H1 (cell line): ENCODE measurements around the gene MEX3B.

Experiments
- EP300 ChIP-seq, 2 experiments: IDR thresholded peaks; 1 replicate in 1 of 2; 2 replicates in 1 of 2; pipeline ENCODE4 v1.6.1; 2011 to 2012; ENCODE audit warnings: low read depth in 2 of 2, low read length in 2 of 2, mild to moderate bottlenecking in 2 of 2, borderline replicate concordance in 1 of 2, inconsistent platforms in 1 of 2, moderate library complexity in 1 of 2
- GTF2F1 ChIP-seq: IDR thresholded peaks from 2 replicates; pipeline ENCODE4 v1.6.1; 2012; ENCODE audit warnings: low read depth, low read length, improper control_type of control experiment, borderline replicate concordance
- NRF1 ChIP-seq: IDR thresholded peaks from 2 replicates; pipeline ENCODE4 v1.6.1; 2011; ENCODE audit warnings: mild to moderate bottlenecking, low read depth, low read length, improper control_type of control experiment
- POLR2A ChIP-seq, 2 experiments: IDR thresholded peaks; 1 replicate in 1 of 2; 2 replicates in 1 of 2; pipeline ENCODE4 v1.6.1; 2011; ENCODE audit warnings: low read depth in 2 of 2, low read length in 2 of 2, mild to moderate bottlenecking in 2 of 2; ENCODE audit errors: control extremely low read depth in 1 of 2
- POLR2AphosphoS5 ChIP-seq: IDR thresholded peaks from 2 replicates; pipeline ENCODE4 v1.6.1; 2011; ENCODE audit warnings: low read depth, low read length
- RAD21 ChIP-seq, 2 experiments: IDR thresholded peaks in 1 of 2; conservative IDR thresholded peaks in 1 of 2; 2 replicates each; pipeline ENCODE4 v1.6.1; 2011; ENCODE audit warnings: low read depth in 2 of 2, low read length in 2 of 2, improper control_type of control experiment in 1 of 2, inconsistent platforms in 1 of 2, mild to moderate bottlenecking in 1 of 2, moderate library complexity in 1 of 2
- SP1 ChIP-seq: IDR thresholded peaks from 2 replicates; pipeline ENCODE4 v1.6.1; 2011; ENCODE audit warnings: low read depth, low read length
- TF ChIP-seq, protein P1 (sequence below), 3 experiments: IDR thresholded peaks; 1 replicate in 2 of 3; 2 replicates in 1 of 3; pipeline versions ENCODE4 v1.5.1 to v1.6.1; 2011; ENCODE audit warnings: low read length in 3 of 3, mild to moderate bottlenecking in 3 of 3, inconsistent platforms in 2 of 3, low read depth in 1 of 3, moderate library complexity in 1 of 3; ENCODE audit not compliant: insufficient read depth in 1 of 3; ENCODE audit errors: control extremely low read depth in 1 of 3
- TF ChIP-seq, protein P2 (sequence below): IDR thresholded peaks from 2 replicates; pipeline ENCODE4 v1.6.1; 2012; ENCODE audit warnings: inconsistent platforms

DNA sequence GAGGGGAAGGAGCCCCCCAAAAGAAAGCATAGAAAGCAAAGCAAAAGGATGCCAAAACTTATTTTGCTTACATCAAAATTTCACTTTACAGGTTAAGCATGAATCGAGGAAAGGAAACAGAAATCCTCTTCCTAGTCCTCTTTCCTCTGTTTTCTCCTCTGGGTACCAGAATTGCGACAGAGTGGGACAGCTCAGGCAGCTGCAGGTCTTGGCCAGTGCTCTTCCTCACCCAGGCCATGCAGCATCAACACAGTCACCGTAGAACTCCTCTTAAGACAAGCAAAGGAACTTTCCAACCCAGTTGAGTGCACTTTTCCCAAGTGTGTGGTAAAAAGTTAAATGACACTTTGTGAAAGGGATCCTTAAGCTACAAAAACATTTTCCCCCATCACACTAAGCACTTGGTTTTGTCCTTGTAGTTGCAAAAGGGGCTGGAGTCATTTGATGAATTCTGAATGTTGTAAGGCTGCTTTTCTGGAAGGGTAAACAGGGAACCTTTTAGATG lies 45.9 kb upstream of the MEX3B start:
- TF ChIP-seq POLR2A (IDR thresholded peaks at IDR 0.05; ENCODE audit: control extremely low read depth in 1 of 2, low read depth in 2 of 2, low read length in 2 of 2) (no peak), NRF1 (no peak), SP1 (no peak), POLR2AphosphoS5 (no peak), EP300 (IDR thresholded peaks at IDR 0.05; ENCODE audit: borderline replicate concordance in 1 of 2, low read depth in 2 of 2, low read length in 2 of 2) (no peak), GTF2F1 (no peak), RAD21 (IDR thresholded peaks at IDR 0.05 in 1 of 2, conservative IDR thresholded peaks at IDR 0.05 in 1 of 2; ENCODE audit: low read depth in 2 of 2, low read length in 2 of 2) (no peak)
- TF ChIP-seq, protein P1, sequence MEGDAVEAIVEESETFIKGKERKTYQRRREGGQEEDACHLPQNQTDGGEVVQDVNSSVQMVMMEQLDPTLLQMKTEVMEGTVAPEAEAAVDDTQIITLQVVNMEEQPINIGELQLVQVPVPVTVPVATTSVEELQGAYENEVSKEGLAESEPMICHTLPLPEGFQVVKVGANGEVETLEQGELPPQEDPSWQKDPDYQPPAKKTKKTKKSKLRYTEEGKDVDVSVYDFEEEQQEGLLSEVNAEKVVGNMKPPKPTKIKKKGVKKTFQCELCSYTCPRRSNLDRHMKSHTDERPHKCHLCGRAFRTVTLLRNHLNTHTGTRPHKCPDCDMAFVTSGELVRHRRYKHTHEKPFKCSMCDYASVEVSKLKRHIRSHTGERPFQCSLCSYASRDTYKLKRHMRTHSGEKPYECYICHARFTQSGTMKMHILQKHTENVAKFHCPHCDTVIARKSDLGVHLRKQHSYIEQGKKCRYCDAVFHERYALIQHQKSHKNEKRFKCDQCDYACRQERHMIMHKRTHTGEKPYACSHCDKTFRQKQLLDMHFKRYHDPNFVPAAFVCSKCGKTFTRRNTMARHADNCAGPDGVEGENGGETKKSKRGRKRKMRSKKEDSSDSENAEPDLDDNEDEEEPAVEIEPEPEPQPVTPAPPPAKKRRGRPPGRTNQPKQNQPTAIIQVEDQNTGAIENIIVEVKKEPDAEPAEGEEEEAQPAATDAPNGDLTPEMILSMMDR (IDR thresholded peaks at IDR 0.05; ENCODE audit: control extremely low read depth in 1 of 3, insufficient read depth in 1 of 3, low read depth in 1 of 3, low read length in 3 of 3): no peak
- TF ChIP-seq, protein P2, sequence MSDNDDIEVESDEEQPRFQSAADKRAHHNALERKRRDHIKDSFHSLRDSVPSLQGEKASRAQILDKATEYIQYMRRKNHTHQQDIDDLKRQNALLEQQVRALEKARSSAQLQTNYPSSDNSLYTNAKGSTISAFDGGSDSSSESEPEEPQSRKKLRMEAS: no peak
